Measurements from ENCODE around the gene SNAPC1. TPM values are rescaled to one million over a fixed set of nuclear protein-coding genes. Genes with fewer than 3 reads are reported as not detected.
A peak's percentile ranks its signal among the peaks of the same experiment; 100 is the strongest.

Gene SNAPC1
- total and polyA plus RNA-seq, 10 of the 15 experiments (the other 5 are each of a cell fraction or from before 2014, with no cell fraction given), result 4.5 to 12.0 (median 7.4) TPM

DNA sequence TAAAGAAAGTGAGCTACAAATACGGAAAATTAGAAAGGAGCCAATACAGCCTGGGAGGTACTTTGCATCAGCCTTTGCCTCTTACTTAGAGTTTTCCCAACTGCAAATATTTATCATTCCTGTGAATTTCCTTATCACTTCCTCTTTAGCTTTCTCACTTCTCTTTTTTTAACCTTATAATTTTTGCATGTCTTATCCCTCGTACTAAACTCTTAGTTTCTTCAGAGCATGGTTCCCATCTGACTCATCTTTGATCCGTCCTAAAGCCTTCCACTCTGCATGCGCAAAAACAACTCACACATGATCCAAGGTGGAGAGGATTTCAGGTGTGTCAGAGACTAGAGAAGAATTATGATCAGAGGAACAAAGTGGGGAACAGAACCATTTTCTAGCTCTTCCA, 9.6 kb upstream of the SNAPC1 start (continued):
- TF ChIP-seq POU2F2 (IDR thresholded peaks at IDR 0.05; ENCODE audit: borderline replicate concordance, low read depth, low read length) (peak; percentile 49; the same call in 1 of the 3 replicates), SMAD1 (IDR thresholded peaks at IDR 0.05; ENCODE audit: low read depth, partially characterized antibody) (peak; percentile 47), RB1 (IDR thresholded peaks at IDR 0.05; ENCODE audit: borderline replicate concordance) (no peak), SMARCA5 (IDR thresholded peaks at IDR 0.05) (0 out of 2 replicates have a peak, but pooled peaks have one; percentile 18), IKZF2 (IDR thresholded peaks at IDR 0.05) (peak; percentile 100), CBX5 (IDR thresholded peaks at IDR 0.05; ENCODE audit: low read depth) (no peak), JUNB (IDR thresholded peaks at IDR 0.05) (peak; percentile 57), CHD4 (IDR thresholded peaks at IDR 0.05) (no peak), NR2F1 (conservative IDR thresholded peaks at IDR 0.05) (0 out of 2 replicates have a peak, but pooled peaks have one; percentile 19), ZZZ3 (IDR thresholded peaks at IDR 0.05; ENCODE audit: control insufficient read depth, insufficient read length, low read depth) (no peak), STAT3 (IDR thresholded peaks at IDR 0.05; ENCODE audit: low read depth, low read length) (0 out of 2 replicates have a peak, but pooled peaks have one; percentile 29), BCL11A (IDR thresholded peaks at IDR 0.05; ENCODE audit: low read depth, low read length) (no peak), RCOR1 (conservative IDR thresholded peaks at IDR 0.05; ENCODE audit: low read depth, low read length) (0 out of 2 replicates have a peak, but pooled peaks have one; percentile 33), ATF7 (IDR thresholded peaks at IDR 0.05; ENCODE audit: low read depth) (peak; percentile 63), IRF4 (IDR thresholded peaks at IDR 0.05; ENCODE audit: low read depth, low read length) (peak; percentile 83), BMI1 (IDR thresholded peaks at IDR 0.05; ENCODE audit: borderline replicate concordance) (peak; percentile 80), MTA2 (IDR thresholded peaks at IDR 0.05; ENCODE audit: low read depth) (peak; percentile 87), RAD51 (IDR thresholded peaks at IDR 0.05) (0 out of 2 replicates have a peak, but pooled peaks have one; percentile 32)
- TF ChIP-seq, protein P1, sequence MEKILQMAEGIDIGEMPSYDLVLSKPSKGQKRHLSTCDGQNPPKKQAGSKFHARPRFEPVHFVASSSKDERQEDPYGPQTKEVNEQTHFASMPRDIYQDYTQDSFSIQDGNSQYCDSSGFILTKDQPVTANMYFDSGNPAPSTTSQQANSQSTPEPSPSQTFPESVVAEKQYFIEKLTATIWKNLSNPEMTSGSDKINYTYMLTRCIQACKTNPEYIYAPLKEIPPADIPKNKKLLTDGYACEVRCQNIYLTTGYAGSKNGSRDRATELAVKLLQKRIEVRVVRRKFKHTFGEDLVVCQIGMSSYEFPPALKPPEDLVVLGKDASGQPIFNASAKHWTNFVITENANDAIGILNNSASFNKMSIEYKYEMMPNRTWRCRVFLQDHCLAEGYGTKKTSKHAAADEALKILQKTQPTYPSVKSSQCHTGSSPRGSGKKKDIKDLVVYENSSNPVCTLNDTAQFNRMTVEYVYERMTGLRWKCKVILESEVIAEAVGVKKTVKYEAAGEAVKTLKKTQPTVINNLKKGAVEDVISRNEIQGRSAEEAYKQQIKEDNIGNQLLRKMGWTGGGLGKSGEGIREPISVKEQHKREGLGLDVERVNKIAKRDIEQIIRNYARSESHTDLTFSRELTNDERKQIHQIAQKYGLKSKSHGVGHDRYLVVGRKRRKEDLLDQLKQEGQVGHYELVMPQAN (conservative IDR thresholded peaks at IDR 0.05), result 0 out of 2 replicates have a peak, but pooled peaks have one; percentile 6
- TF ChIP-seq, protein P2, sequence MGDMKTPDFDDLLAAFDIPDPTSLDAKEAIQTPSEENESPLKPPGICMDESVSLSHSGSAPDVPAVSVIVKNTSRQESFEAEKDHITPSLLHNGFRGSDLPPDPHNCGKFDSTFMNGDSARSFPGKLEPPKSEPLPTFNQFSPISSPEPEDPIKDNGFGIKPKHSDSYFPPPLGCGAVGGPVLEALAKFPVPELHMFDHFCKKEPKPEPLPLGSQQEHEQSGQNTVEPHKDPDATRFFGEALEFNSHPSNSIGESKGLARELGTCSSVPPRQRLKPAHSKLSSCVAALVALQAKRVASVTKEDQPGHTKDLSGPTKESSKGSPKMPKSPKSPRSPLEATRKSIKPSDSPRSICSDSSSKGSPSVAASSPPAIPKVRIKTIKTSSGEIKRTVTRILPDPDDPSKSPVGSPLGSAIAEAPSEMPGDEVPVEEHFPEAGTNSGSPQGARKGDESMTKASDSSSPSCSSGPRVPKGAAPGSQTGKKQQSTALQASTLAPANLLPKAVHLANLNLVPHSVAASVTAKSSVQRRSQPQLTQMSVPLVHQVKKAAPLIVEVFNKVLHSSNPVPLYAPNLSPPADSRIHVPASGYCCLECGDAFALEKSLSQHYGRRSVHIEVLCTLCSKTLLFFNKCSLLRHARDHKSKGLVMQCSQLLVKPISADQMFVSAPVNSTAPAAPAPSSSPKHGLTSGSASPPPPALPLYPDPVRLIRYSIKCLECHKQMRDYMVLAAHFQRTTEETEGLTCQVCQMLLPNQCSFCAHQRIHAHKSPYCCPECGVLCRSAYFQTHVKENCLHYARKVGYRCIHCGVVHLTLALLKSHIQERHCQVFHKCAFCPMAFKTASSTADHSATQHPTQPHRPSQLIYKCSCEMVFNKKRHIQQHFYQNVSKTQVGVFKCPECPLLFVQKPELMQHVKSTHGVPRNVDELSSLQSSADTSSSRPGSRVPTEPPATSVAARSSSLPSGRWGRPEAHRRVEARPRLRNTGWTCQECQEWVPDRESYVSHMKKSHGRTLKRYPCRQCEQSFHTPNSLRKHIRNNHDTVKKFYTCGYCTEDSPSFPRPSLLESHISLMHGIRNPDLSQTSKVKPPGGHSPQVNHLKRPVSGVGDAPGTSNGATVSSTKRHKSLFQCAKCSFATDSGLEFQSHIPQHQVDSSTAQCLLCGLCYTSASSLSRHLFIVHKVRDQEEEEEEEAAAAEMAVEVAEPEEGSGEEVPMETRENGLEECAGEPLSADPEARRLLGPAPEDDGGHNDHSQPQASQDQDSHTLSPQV (IDR thresholded peaks at IDR 0.05), result 0 out of 2 replicates have a peak, but pooled peaks have one; percentile 33
- TF ChIP-seq, protein P3, sequence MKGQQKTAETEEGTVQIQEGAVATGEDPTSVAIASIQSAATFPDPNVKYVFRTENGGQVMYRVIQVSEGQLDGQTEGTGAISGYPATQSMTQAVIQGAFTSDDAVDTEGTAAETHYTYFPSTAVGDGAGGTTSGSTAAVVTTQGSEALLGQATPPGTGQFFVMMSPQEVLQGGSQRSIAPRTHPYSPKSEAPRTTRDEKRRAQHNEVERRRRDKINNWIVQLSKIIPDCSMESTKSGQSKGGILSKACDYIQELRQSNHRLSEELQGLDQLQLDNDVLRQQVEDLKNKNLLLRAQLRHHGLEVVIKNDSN (IDR thresholded peaks at IDR 0.05; ENCODE audit: borderline replicate concordance, extremely low read length, insufficient read depth, low read depth, low read length), result no peak

Data from GM12878 (cell line).